C4-2B (cell line): ENCODE measurements around the gene DGKQ.
"Not testable (repeated sequence)": the region's sequence is repeated elsewhere in the genome, so short reads cannot be mapped to it uniquely, and the experiment has no call there.

Source experiments
- H3K27ac ChIP-seq: fragments of 450-650 bp; 2 replicates; pipeline ENCODE4 v1.5.1; 2017
- CTCF ChIP-seq: fragments of 450-650 bp; conservative IDR thresholded peaks from 2 replicates; pipeline ENCODE4 v1.5.1; 2017; ENCODE audit warnings: mild to moderate bottlenecking
- ZFX ChIP-seq: fragments of 450-650 bp; IDR thresholded peaks from 2 replicates; pipeline ENCODE4 v1.6.1; 2017

DGKQ gene

GRCh38 chr4:948936-949300 is 24.5 kb downstream of the DGKQ start:
- TF ChIP-seq CTCF (no peak), ZFX (no peak)
- H3K27ac ChIP-seq = no peak overlapping the region

GRCh38 chr4:948101-948935 is 25.1 kb downstream of the DGKQ start:
- no peak overlapping the region for H3K27ac ChIP-seq

GRCh38 chr4:947491-947971 is 25.8 kb downstream of the DGKQ start:
- no peak overlapping the region for H3K27ac ChIP-seq
- TF ChIP-seq ZFX (no peak), CTCF (no peak)

More at GRCh38 chr4:948101-948935, 25.1 kb downstream of the DGKQ start:
- no peak for TF ChIP-seq ZFX
- TF ChIP-seq CTCF = no peak

- TF ChIP-seq ZFX (no peak), CTCF (no peak)
- no peak overlapping the region for H3K27ac ChIP-seq
These were observed 26.6 kb downstream of the DGKQ start for GRCh38 chr4:946517-947471.

- no peak overlapping the region for H3K27ac ChIP-seq
- TF ChIP-seq CTCF = no peak
- no peak for TF ChIP-seq ZFX
These were observed 27.3 kb downstream of the DGKQ start for GRCh38 chr4:946103-946450.

- TF ChIP-seq ZFX (no peak), CTCF (no peak)
- H3K27ac ChIP-seq = no peak overlapping the region
These were observed 27.9 kb downstream of the DGKQ start for GRCh38 chr4:945274-946102.

- not testable (repeated sequence) for H3K27ac ChIP-seq
These were observed 33.9 kb downstream of the DGKQ start for GRCh38 chr4:939508-939907.
